Measurements from ENCODE around the gene CLMN. TPM values are rescaled to one million over a fixed set of nuclear protein-coding genes. Genes with fewer than 3 reads are reported as not detected.

CLMN gene
- total and polyA plus RNA-seq, 10 of the 15 experiments (the other 5 are each of a cell fraction or from before 2014, with no cell fraction given): 7.8 to 49.3 (median 18.5) TPM

GRCh38 chr14:95322651-95323050 is 2.9 kb upstream of the CLMN start:
- H3K27ac ChIP-seq (ENCODE audit: control insufficient read depth, insufficient read depth): no peak overlapping the region
- ChIA-PET RAD21 (ENCODE audit: unreplicated experiment) (interaction anchor here (1.2 kb wide), 1 partner anchor 30 kb away, joined by 3 read pairs; no protein-coding TSS in a partner anchor), CTCF (no interaction called here), POLR2A (interaction anchor here (1.1 kb wide), 1 partner anchor 8 kb away, joined by 3 read pairs; no protein-coding TSS in a partner anchor), SMC1A (ENCODE audit: uncharacterized antibody, unreplicated experiment) (no interaction called here)
- DNase-seq (ENCODE audit: low read depth, low spot score) (no peak), ATAC-seq (no peak), FAIRE-seq (no peak)
- H3K36me3 ChIP-seq (ENCODE audit: control insufficient read depth in 2 of 2, insufficient read depth in 2 of 2, low read length in 1 of 2): no peaks in the 10 kb centered on the region
- H4K20me1 ChIP-seq (ENCODE audit: control insufficient read depth, insufficient read depth): no peaks in the 10 kb centered on the region
- in situ Hi-C loops (cut with MboI): no loop called here
- intact Hi-C loops (cut with micrococcal nuclease; ENCODE audit: unreplicated experiment): loop anchor here (10.0 kb wide), 1 partner anchor 182 kb away; no protein-coding TSS in a partner anchor
- H3K4me2 ChIP-seq (ENCODE audit: control insufficient read depth, insufficient read depth): no peak overlapping the region
- peaks cover 19% of the 10 kb centered on the region for H3K4me1 ChIP-seq (ENCODE audit: control insufficient read depth, insufficient read depth, low read length)
- no peak overlapping the region for H2AFZ ChIP-seq (ENCODE audit: control insufficient read depth, low read depth, low read length)
- no peaks in the 10 kb centered on the region for H3K9me3 ChIP-seq (replicated peaks; ENCODE audit: control insufficient read depth, insufficient read depth, low read length)
- H3K9ac ChIP-seq (ENCODE audit: control insufficient read depth, insufficient read depth, low read length): no peak overlapping the region
- 91% methylated on average over 4 of the region's 4 CpGs for WGBS (ENCODE audit: insufficient coverage, insufficient replicate concordance, low lambda C conversion rate, missing lambda C conversion rate)
- H3K4me3 ChIP-seq: no peak overlapping the region
- H3K79me2 ChIP-seq (ENCODE audit: control insufficient read depth, insufficient read depth, low read length): no peaks in the 10 kb centered on the region; the same call in 1 of the 2 replicates
- BruUV-seq (replicated peaks): no TSS peak
- TF ChIP-seq ZNF217 (IDR thresholded peaks at IDR 0.05) (no peak), IRF3 (IDR thresholded peaks at IDR 0.05) (no peak), NR2C2 (IDR thresholded peaks at IDR 0.05; ENCODE audit: borderline replicate concordance, control insufficient read depth, insufficient read length, low read depth) (no peak), SREBF1 (IDR thresholded peaks at IDR 0.05; ENCODE audit: low read length) (no peak), RAD51 (IDR thresholded peaks at IDR 0.05) (no peak), RAD21 (IDR thresholded peaks at IDR 0.05; ENCODE audit: insufficient read depth, low read depth, low read length) (no peak), CEBPB (IDR thresholded peaks at IDR 0.05; ENCODE audit: borderline replicate concordance in 1 of 2, low read depth in 2 of 2, low read length in 2 of 2) (no peak), HSF1 (IDR thresholded peaks at IDR 0.05; ENCODE audit: low read depth, low read length) (no peak), MEF2B (IDR thresholded peaks at IDR 0.05; ENCODE audit: partially characterized antibody, poor library complexity, severe bottlenecking) (no peak), MTA3 (IDR thresholded peaks at IDR 0.05; ENCODE audit: borderline replicate concordance, low read length) (no peak), PKNOX1 (IDR thresholded peaks at IDR 0.05) (no peak), ZBTB4 (CRISPR knock-in tag; IDR thresholded peaks at IDR 0.05) (no peak)
- H3K27me3 ChIP-seq (replicated peaks in 1 of 2; ENCODE audit: control insufficient read depth in 2 of 2, insufficient read depth in 2 of 2, low read length in 1 of 2): no peaks in the 10 kb centered on the region

Measured in GM12878 (cell line).